Epithelial cell of esophagus (primary cell): ENCODE measurements around the gene CDH6.

Experiments used
- DNase-seq: peaks from one replicate; pipeline ENCODE4 v3.0.0; 2010; ENCODE audit warnings: low read depth
- H3K4me3 ChIP-seq: 2 replicates; pipeline ENCODE4 v1.5.1; 2011; ENCODE audit warnings: mild to moderate bottlenecking, low read length, control low read depth
- TF ChIP-seq, protein P1 (sequence below): IDR thresholded peaks from 2 replicates; pipeline ENCODE4 v1.5.1; 2011; ENCODE audit warnings: low read depth, mild to moderate bottlenecking, low read length, control low read depth, inconsistent platforms; ENCODE audit not compliant: insufficient read depth; ENCODE audit errors: missing control alignments

The CDH6 gene

DNA sequence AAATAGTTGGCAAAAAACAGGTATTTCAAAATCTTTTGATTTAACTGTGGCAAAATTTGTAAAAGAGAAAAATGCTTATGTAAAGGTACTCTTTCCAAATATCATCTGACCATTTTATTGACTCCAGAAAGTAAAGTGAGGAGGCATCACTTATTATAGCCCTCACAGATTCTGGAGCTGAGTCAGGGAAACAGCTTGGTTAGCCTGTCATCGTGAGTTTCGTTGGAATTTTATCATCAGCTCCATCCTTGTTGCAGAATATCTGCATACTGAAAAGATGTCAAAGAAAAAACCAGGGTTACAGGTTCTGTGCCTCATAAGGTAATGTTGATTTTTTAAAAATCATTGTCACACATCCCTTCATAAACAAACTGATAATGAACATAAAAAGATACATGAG, 74.8 kb downstream of the CDH6 start:
- DNase-seq = no peak
- no peak overlapping the region for H3K4me3 ChIP-seq
- TF ChIP-seq, protein P1, sequence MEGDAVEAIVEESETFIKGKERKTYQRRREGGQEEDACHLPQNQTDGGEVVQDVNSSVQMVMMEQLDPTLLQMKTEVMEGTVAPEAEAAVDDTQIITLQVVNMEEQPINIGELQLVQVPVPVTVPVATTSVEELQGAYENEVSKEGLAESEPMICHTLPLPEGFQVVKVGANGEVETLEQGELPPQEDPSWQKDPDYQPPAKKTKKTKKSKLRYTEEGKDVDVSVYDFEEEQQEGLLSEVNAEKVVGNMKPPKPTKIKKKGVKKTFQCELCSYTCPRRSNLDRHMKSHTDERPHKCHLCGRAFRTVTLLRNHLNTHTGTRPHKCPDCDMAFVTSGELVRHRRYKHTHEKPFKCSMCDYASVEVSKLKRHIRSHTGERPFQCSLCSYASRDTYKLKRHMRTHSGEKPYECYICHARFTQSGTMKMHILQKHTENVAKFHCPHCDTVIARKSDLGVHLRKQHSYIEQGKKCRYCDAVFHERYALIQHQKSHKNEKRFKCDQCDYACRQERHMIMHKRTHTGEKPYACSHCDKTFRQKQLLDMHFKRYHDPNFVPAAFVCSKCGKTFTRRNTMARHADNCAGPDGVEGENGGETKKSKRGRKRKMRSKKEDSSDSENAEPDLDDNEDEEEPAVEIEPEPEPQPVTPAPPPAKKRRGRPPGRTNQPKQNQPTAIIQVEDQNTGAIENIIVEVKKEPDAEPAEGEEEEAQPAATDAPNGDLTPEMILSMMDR = no peak

DNA sequence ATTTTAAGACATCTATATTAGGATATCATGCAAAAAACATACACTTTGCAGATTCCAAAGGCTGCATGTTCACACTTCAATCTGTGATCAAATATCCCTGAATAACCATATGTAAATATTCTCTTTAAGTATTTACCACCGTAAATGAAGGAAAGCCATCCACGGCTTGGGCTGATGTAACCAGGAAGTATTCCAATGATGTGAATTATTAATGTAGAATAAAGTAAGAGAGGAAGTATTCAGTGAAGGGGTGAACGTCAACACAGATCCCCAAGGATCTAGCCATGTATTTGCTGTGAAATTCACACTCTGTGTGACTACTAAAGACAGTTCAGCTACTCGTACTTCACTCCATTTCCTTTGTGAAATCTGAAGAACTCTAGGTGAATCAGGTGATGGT, 75.2 kb downstream of the CDH6 start:
- no peak for DNase-seq
- TF ChIP-seq, protein P1 = no peak
- no peak overlapping the region for H3K4me3 ChIP-seq

DNA sequence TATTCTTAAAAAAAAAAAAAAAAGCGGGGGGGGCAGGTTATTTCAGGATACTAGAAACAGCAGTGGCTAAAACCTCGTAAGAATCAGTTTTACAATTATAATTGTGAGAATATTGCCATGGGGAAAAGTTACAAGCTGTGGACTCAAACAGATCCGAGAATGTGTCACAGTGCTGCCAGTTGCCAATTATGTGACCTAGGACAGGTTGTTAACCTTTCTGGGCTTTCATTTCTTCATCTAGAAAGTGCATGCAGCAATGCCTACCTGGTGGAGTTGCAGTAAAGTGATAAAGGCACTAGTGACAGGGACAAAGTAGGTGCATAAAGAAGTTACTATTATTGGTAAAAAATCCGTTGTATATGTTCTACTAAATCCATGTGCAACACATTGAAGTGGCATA, 75.8 kb downstream of the CDH6 start:
- TF ChIP-seq, protein P1 = no peak
- DNase-seq = no peak
- H3K4me3 ChIP-seq = no peak overlapping the region

DNA sequence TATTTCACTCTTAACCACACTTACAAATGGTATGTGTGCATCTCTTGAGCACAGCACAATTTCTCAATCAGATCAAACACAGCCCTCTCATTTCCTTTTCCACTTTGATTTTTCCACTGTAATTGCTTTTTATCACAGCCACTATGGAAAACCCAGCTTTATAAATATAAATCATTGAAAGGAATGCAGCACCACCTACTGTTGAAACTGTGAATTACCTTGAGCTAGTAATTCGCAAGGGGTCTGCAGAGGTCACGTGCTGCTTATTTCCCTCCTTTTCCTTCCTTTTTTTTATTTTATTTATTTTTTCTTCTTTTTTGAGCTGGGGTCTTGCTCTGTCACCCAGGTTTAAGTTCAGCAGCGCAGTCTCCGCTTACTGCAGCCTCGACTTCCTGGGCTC, 76.9 kb downstream of the CDH6 start:
- H3K4me3 ChIP-seq = no peak overlapping the region
- TF ChIP-seq, protein P1 = peak; percentile 37
- peak; percentile 6 for DNase-seq

DNA sequence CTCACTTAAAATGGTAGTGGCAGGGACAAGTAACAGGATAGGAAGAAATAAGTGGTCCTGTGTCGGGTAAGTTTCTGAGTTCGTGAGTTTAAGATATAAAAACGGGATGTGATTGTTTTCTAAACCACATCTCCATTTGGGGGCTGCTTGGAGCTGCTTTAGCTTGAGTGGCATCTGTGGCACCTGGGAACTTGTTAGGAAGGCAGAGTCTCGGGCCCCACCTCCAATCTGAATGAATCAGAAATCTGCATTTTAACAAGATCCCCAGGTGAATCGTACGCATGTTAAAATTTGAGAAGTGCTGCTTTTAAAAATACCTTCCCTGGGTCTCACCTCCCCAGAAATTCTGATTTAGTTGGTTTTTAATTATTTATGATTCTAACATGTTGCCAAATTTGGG, 78.1 kb downstream of the CDH6 start:
- no peak overlapping the region for H3K4me3 ChIP-seq
- no peak for DNase-seq

DNA sequence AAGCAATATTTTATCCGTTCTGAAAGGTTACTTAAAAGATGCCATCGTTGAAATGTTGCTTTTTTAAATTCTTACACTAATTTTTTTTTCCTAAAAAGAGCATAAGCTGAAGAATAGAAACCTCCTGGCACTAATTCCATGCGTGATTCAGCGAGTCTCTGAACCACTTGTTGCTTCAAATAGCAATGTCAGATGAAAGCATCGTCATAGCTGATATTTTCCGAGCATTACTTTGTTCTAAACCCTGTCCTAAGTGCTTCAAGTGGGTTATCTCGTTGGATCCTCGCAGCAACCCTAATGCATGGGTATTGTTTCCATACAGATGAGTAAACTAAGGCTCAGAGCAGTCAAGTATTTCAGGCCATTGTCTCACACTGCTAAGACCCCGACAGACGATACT, 79.7 kb downstream of the CDH6 start:
- no peak overlapping the region for H3K4me3 ChIP-seq
- TF ChIP-seq, protein P1 = no peak
- no peak for DNase-seq

More for the DNA sequence above, 78.1 kb downstream of the CDH6 start:
- TF ChIP-seq, protein P1 = no peak

DNA sequence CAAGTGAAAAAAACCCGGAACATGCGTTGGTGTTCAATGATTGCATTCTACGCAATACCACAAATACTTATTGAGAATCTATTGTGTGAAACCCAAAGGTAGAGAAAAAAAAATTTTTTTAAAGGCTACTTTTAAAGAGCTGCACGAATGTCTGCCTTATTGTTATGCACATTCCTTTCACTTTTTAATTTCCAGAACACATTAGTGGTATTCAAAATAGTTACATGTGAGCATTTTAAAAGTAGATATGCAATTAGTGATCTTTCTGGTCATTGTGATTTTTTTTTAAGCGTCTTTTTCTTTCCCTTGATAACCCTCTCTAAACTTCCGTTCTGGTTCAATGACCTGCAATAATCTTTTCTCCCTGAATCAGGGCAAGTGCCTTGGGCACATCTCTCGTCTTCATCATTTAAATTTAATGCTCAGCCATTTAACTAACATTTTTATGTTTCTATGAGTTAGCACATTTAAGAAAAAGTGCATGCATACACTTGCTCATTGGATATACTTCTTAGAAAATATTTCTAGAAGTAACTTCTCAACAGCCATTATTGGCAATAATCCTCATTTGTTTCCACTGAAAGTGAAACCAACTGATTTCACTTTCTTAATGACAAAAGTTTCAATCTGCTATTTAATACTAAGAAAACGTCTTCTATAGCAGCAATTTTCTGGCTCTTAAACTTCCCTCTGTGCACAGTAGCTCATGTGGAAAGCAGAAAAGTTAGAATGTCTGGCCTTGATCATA, 80.3 kb downstream of the CDH6 start:
- TF ChIP-seq, protein P1 = no peak
- no peak overlapping the region for H3K4me3 ChIP-seq
- no peak for DNase-seq
